Measurements from ENCODE around the gene UCP2. TPM values are rescaled to one million over a fixed set of nuclear protein-coding genes. Genes with fewer than 3 reads are reported as not detected.

The UCP2 gene
- total RNA-seq, 1 donor from 2014 or later: 76.8 TPM

DNA sequence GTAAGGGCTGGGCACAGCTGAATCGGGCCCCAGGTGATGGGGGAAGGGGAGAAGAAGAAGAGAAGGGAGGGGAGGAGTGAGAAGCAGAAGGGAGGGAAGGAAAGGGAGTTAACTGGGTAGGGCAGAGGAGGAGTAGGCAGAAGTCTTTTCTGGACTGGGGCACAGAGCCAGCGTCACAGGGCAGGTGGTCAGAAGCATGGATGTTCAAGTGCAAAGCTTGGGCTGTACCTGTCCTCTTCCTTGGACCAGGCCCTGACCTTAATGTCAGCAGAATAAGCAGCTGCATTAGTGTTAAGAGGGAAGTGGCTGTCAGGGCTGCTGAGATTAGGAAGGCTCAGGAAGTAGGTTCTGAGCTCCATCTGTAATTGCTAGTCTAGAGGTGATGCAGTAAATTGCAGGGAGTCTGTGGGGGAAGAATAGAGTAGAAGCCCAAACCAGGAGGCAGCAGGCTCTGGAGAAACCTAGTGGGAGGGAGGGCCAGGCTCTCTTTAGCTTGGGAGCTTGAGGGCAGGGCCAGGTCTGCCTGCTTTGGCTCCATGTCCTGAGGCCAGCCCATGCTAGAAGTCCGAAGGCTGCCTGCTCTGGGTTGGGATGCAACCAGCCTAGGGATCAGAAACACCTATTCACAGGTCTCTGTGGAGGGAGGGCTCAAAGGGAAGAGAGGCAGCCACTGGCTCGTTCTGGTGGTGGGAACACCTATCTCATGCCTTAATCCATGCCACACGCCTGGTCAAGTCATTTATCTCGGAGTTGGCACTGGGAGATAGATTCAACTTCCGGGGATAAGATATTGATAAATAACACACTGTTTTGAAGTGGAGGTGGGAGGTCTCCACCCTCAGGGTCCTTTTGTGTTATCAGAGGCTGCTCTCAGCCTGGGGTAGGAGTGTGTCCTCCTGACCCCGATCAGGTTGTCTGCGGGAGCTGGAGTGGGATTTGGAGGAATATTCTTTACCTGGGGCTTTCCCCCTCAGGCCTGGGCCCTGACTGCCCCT lies 28.0 kb upstream of the UCP2 start:
- DNase-seq (ENCODE audit: low spot score): peak; percentile 41

- peak; percentile 26 for DNase-seq (ENCODE audit: low spot score)
These were observed 27.1 kb upstream of the UCP2 start for GRCh38 chr11:74009675-74010305.

- DNase-seq (ENCODE audit: low spot score): no peak
These were observed 26.5 kb upstream of the UCP2 start for GRCh38 chr11:74009230-74009547.

- peak; percentile 76 for DNase-seq (ENCODE audit: low spot score)
These were observed 26.0 kb upstream of the UCP2 start, which contains the start of gene UCP3 for GRCh38 chr11:74008373-74009229. Gene UCP3, minus strand, starts transcription at chr11:74009085. Its CDS starts 2,043 bp downstream, at chr11:74007042.

DNA sequence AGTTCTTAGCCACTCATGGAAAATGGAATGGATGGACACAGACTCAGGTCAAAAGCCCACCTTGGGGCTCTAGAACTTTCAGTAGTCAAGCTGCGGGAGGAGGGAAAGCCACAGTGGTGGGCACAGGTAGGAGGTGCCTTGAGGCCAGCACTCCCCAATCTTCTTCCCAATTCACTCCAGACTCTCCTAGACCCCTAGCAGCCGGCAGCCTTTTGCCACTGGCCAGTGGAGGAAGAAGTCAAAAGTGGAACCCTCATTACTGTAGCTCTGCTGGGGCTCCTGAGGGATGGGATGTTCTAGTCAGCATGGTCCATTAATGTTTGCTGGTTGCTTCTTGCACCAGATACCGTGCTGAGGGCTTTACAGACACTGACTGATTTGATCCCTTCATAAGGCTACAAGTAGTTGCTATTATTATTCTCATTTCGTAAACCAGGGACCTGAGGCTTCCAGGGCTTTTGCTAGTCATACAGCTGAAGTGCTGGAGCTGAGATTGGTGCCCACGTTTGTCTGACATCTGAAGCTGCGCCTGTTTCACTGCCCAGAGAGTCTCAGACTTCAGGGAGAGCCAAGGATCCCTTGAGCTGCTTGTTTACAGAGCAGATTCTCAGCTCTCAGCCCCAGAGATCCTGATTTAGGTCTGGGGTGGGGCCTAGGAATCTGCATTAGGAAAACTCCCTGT lies 25.2 kb upstream of the UCP2 start:
- peak; percentile 74 for DNase-seq (ENCODE audit: low spot score)

GRCh38 chr11:74006743-74007304 lies 24.2 kb upstream of the UCP2 start:
- DNase-seq (ENCODE audit: low spot score): peak; percentile 72

DNA sequence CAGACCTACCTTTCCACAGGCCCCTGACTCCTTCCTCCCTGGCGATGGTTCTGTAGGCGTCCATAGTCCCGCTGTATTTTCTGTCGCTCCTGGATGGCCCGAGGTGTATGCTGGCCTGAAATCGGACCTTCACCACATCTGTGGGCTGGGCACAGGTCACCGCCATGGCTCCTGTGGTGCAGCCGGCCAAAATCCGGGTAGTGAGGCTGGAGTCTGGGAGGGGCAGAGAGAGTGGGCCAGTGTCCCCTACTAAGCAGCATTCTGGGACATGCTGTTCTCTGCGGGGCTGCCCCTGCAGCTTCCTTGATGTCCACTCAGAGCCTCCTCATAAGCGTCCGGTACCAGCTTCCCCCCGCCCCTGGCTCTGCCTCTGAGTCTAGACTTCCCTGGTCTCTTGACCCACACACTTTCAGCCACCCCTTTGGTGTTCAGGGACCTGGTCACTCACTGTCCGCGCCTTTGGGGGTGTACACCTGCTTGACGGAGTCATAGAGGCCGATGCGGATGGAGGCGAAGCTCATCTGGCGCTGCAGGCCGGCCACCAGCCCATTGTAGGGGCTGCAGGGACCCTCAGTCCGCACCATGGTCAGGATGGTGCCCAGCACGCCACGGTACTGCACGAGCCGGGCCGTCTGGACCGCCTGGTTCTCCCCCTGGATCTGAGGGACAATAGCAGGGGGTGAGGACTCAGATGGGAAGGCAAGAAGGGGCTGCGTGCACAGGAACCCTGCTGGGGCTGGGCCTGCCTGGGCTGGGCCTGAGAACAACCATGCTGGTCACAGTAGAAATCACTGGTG lies 23.3 kb upstream of the UCP2 start:
- peak; percentile 81 for DNase-seq (ENCODE audit: low spot score)

DNA sequence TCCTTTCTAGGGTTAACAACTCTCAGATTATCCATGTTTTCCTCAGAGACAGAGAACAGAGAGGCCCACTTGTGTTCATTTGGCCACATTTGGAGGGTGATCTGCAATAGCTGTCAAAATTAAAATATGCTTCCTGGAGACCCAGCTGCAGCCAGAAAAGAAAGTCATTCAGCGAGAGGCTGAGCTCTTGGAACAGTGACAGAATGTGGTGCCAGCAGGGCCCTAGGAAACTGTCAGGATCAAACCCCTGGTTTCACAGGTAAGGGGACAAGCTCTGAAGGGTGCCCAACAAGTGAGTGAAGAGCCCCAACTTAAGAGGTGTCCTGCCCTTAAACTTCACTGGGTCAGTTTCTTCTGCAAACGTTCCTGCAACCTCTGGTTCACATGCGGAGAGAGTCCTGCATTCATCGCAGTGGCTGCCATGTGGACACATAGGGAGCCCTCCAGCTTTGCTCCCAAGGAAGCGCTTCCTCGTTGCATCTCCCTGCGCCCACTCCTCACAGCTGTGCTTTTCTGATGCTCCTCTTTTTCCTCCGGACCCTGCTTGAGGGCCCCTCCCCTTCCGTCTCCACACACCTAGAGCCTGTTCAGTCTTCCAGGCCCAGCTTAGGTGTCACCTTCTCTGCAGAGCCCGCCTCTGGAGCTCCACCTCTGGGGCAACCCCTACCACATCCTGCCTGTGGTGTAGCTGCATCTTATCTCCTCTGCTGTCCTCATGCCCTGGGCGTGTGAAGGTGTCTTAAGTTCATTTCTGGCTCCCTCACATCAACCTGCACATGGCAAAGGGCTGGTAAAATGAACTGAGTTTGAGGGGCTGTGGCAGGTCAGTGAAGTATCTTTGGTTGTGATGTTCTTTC lies 22.3 kb upstream of the UCP2 start:
- DNase-seq (ENCODE audit: low spot score): peak; percentile 67

DNA sequence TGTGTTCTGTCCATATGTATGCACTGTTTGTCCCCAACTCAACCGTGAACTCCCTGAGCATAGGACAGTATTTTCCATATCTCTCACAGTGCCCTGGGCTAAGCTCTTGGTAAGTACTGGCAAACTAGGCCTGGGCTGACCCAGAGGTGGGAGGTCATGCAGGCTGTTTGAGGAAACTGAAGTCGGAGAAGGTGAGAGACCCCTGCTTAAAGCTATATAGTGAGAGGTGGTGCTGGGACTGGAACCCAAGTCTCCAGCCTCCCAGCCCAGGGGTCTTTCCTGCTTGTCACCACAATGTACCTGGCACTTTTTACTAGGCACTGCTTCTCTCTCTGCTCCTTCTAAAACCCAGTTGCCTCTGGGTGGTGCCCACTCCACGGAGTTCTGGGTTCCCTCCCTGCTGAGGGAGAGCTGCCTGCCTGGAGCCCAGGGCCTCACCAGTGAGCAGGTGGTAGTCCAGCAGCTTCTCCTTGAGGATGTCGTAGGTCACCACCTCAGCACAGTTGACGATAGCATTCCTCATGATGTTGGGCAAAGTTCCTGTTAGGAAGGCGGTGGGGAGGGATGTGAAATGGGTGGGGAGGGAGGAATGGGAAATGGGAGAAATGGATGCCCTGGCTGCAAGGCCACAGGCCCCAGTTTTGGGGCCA lies 21.5 kb upstream of the UCP2 start:
- DNase-seq (ENCODE audit: low spot score): peak; percentile 51

DNA sequence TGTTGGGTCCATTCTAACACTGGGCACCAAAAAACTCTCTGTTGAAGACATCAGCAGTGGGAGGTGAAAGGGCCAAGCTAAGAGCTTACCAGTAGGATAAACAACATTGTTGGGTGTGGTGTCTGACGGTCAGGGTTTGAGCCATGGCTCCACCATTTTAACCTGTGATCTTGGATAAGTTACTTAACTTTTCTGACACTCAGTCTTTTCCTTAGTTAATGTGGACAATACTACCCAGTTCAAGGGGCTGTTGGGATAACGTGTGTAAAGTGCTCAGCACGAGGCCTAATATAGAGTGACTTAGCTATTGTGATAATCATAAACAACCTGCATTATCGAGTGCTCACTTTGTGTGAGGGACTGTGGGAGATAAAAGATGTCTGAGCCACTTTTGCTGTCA lies 20.2 kb upstream of the UCP2 start:
- no peak for DNase-seq (ENCODE audit: low spot score)

- DNase-seq (ENCODE audit: low spot score): peak; percentile 83
These were observed 19.2 kb upstream of the UCP2 start for GRCh38 chr11:74001822-74002286.

GRCh38 chr11:74000307-74001133 lies 17.9 kb upstream of the UCP2 start:
- DNase-seq (ENCODE audit: low spot score): peak; percentile 59

DNA sequence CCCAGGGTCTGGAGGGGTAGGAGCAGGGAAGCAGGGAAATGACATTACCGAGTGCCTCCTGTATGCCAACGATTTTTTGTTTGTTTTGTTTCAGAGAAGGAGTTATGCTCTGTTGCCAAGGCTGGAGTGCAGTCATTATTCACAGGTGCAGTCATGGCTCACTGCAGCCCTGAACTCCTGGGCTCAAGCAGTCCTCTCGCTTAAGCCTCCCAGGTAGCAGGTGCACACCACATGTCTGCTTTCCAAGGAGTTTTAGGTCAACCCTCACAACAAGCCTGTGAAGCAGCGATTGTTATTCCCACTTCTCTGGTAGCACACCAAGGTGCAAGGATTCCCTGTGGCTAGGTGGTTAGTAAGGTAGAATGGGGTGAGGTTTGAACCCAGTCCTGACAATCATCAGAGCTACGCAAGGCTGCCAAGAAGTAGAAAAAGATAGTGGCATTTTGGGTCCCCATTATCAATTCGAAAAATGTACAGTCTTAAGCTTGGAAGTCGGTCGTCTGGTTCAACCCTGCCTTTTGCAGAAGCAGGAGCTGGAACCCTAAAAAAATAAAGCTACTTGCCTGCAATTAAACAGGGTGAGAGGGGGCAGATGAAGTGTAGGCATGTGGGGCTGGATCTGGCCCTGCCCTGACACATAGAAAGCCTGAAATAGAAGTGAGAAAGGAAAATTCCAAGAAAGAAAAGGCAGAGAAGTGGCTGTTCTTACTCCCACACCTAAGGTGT lies 17.1 kb upstream of the UCP2 start:
- peak; percentile 41 for DNase-seq (ENCODE audit: low spot score)

GRCh38 chr11:73998846-73999575 lies 16.4 kb upstream of the UCP2 start:
- DNase-seq (ENCODE audit: low spot score): peak; percentile 75

DNA sequence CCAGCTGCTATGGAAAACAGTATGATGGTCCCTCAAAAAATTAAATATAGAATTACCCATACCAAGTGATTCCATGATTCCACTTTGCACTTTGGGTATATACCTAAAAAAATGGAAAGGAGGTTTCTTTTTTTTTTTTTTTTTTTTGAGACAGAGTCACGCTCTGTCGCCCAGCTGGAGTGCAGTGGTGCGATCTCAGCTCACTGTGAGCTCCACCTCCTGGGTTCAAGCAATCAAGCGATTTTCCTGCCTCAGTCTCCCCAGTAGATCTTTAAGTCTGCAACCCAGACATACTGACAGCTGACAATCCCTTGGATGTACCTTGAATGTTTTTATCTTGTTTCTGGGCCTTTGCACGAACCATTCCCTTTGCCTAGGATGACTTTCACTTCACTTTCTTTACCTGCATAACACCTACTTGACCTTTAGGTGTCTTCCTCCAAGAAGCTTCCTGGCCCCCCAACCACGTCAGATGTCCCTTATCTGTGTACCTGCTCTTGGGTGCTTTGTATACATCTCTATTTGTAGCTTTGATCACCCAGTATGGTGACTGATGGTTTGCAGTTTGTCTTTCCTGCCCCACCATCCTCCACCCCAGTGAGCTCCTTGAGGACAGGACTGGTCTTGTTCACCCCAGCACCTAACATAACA lies 14.6 kb upstream of the UCP2 start:
- peak; percentile 11 for DNase-seq (ENCODE audit: low spot score)

All from mesenteric fat pad (tissue), 1 donor.